Smooth muscle cell (in vitro differentiated cells): ENCODE measurements around the gene WNK2. TPM values are rescaled to one million over a fixed set of nuclear protein-coding genes. Genes with fewer than 3 reads are reported as not detected.

ENCODE experiments used
- DNase-seq: peaks from one replicate; lab custom pipeline; 2025; ENCODE audit not compliant: unreplicated experiment; lab: John Stamatoyannopoulos, UW
- H2AFZ ChIP-seq: fragments of 200-600 bp; sonication (generic); 2 replicates; pipeline ENCODE4 v1.6.0; 2016; ENCODE audit warnings: antibody characterized with exemption, low read depth, mild to moderate bottlenecking
- H3F3A ChIP-seq: fragments of 200-600 bp; sonication (generic); 2 replicates; pipeline ENCODE4 v1.6.0; 2017; ENCODE audit warnings: antibody characterized with exemption, low read depth
- H3K27ac ChIP-seq: fragments of 200-600 bp; sonication (generic); 2 replicates; pipeline ENCODE4 v1.5.1; 2016; ENCODE audit warnings: low read depth, mild to moderate bottlenecking
- H3K27me3 ChIP-seq: fragments of 200-600 bp; sonication (generic); 2 replicates; pipeline ENCODE4 v1.6.1; 2016; ENCODE audit warnings: low read depth, mild to moderate bottlenecking
- H3K36me3 ChIP-seq: fragments of 200-600 bp; sonication (generic); 2 replicates; pipeline ENCODE4 v1.5.1; 2016; ENCODE audit warnings: low read depth
- H3K4me1 ChIP-seq: fragments of 200-600 bp; sonication (generic); 2 replicates; pipeline ENCODE4 v1.5.1; 2016; ENCODE audit warnings: low read depth
- H3K4me2 ChIP-seq: fragments of 200-600 bp; sonication (generic); 2 replicates; pipeline ENCODE4 v1.6.0; 2016; ENCODE audit warnings: mild to moderate bottlenecking
- H3K4me3 ChIP-seq: fragments of 200-600 bp; sonication (generic); 2 replicates; pipeline ENCODE4 v1.5.1; 2016; ENCODE audit warnings: mild to moderate bottlenecking
- H3K79me2 ChIP-seq: fragments of 200-600 bp; sonication (generic); 2 replicates; pipeline ENCODE4 v1.6.0; 2016; ENCODE audit warnings: low read depth, mild to moderate bottlenecking
- H3K9ac ChIP-seq: fragments of 200-600 bp; sonication (generic); 2 replicates; pipeline ENCODE4 v1.6.0; 2016; ENCODE audit warnings: low read depth
- H3K9me3 ChIP-seq: fragments of 200-600 bp; sonication (generic); replicated peaks from 2 replicates; pipeline ENCODE4 v1.5.1; 2016; ENCODE audit warnings: low read depth
- H4K20me1 ChIP-seq: fragments of 200-600 bp; sonication (generic); 2 replicates; pipeline ENCODE4 v1.6.0; 2016; ENCODE audit warnings: low read depth
- CTCF ChIP-seq: fragments of 200-600 bp; sonication (generic); IDR thresholded peaks from 2 replicates; pipeline ENCODE4 v1.5.1; 2017; ENCODE audit warnings: borderline replicate concordance, mild to moderate bottlenecking, antibody characterized with exemption; ENCODE audit not compliant: insufficient read depth, poor library complexity, severe bottlenecking
- WGBS: methylation state at CpG from one replicate; pipeline ENCODE4 v1.1.7; 2016; ENCODE audit warnings: low lambda C conversion rate; 5-methylcytosine and 5-hydroxymethylcytosine counted together
- polyA plus RNA-seq: library from polyadenylated mRNA; unstranded; fragments of >200 nt; fragmentation: Nextera tagmentation; extraction: Ambion mirVana; gene quantifications from 2 replicates; pipeline ENCODE4 v1.2.1, GENCODE V29; 2016
- total RNA-seq: library from RNA; depleted of rRNA; stranded (reverse); fragments of >200 nt; gene quantifications from 2 replicates; pipeline ENCODE4 v1.2.3, GENCODE V29; 2014

The WNK2 gene
- total and polyA plus RNA-seq, 2 experiments from 2014 or later: 0.27 to 0.31 TPM

- Histone ChIP-seq H3K9ac (no peak overlapping the region), H4K20me1 (no peaks in the 10 kb centered on the region), H3K9me3 (no peaks in the 10 kb centered on the region), H2AFZ (no peak overlapping the region), H3K4me2 (no peak overlapping the region), H3K27me3 (no peaks in the 10 kb centered on the region), H3F3A (no peaks in the 10 kb centered on the region), H3K36me3 (no peaks in the 10 kb centered on the region), H3K27ac (no peak overlapping the region), H3K4me3 (no peak overlapping the region), H3K79me2 (no peaks in the 10 kb centered on the region), H3K4me1 (no peaks in the 10 kb centered on the region)
- DNase-seq: no peak
- 92% methylated on average over 6 of the region's 6 CpGs for WGBS
- no peak for TF ChIP-seq CTCF
These were observed 82.0 kb downstream of the WNK2 start for GRCh38 chr9:93265972-93266371.

GRCh38 chr9:93266521-93267001 lies 82.6 kb downstream of the WNK2 start:
- Histone ChIP-seq H4K20me1 (no peaks in the 10 kb centered on the region), H2AFZ (no peak overlapping the region), H3K9me3 (no peaks in the 10 kb centered on the region), H3F3A (no peaks in the 10 kb centered on the region), H3K4me2 (no peak overlapping the region), H3K27me3 (no peaks in the 10 kb centered on the region), H3K79me2 (no peaks in the 10 kb centered on the region), H3K4me3 (no peak overlapping the region), H3K27ac (no peak overlapping the region), H3K9ac (no peak overlapping the region), H3K36me3 (no peaks in the 10 kb centered on the region), H3K4me1 (no peaks in the 10 kb centered on the region)
- no peak for TF ChIP-seq CTCF
- no peak for DNase-seq
- 92% methylated on average over 6 of the region's 6 CpGs for WGBS

GRCh38 chr9:93267091-93267541 lies 83.2 kb downstream of the WNK2 start:
- no peak overlapping the region for H3K27ac ChIP-seq
- no peaks in the 10 kb centered on the region for H3K4me1 ChIP-seq
- TF ChIP-seq CTCF: no peak
- H3K9me3 ChIP-seq: no peaks in the 10 kb centered on the region
- H3K4me2 ChIP-seq: no peak overlapping the region
- H3K4me3 ChIP-seq: no peak overlapping the region
- no peaks in the 10 kb centered on the region for H3K27me3 ChIP-seq
- no peak overlapping the region for H2AFZ ChIP-seq
- H3K79me2 ChIP-seq: no peaks in the 10 kb centered on the region
- WGBS: 91% methylated on average over 10 of the region's 10 CpGs
- no peak for DNase-seq
- H3F3A ChIP-seq: no peaks in the 10 kb centered on the region
- no peaks in the 10 kb centered on the region for H3K36me3 ChIP-seq
- H4K20me1 ChIP-seq: no peaks in the 10 kb centered on the region
- no peak overlapping the region for H3K9ac ChIP-seq
